Mucosa of descending colon (tissue), 3 donors: Measurements from ENCODE around the gene GPC6. TPM values are rescaled to one million over a fixed set of nuclear protein-coding genes. Genes with fewer than 3 reads are reported as not detected.
A peak's percentile ranks its signal among the peaks of the same experiment; 100 is the strongest.

Experiments used
- ATAC-seq: fragments of 200-7000 bp; cut with Tn5 transposase; one replicate; pipeline ENCODE4 v1.9.1; 2020; ENCODE audit warnings: mild to moderate bottlenecking, moderate library complexity
- DNase-seq, 3 donors: peaks; one replicate each; pipeline ENCODE4 v3.0.0-alpha.2; 2020
- H3K36me3 ChIP-seq: fragments of 200-600 bp; one replicate; pipeline ENCODE4 v1.8.0; 2021; ENCODE audit warnings: low read depth, mild to moderate bottlenecking
- H3K4me1 ChIP-seq: fragments of 200-600 bp; one replicate; pipeline ENCODE4 v1.8.0; 2021; ENCODE audit warnings: low read depth, mild to moderate bottlenecking
- H3K4me3 ChIP-seq: fragments of 200-600 bp; one replicate; pipeline ENCODE4 v1.8.0; 2021; ENCODE audit warnings: mild to moderate bottlenecking
- H3K9me3 ChIP-seq: fragments of 200-600 bp; one replicate; pipeline ENCODE4 v1.8.0; 2021; ENCODE audit warnings: mild to moderate bottlenecking
- intact Hi-C, 2 donors: fragments of 100-400 bp; cut with DNase I in 1 of 2; cut with micrococcal nuclease in 1 of 2; formaldehyde crosslinking; loops; one replicate each; pipeline versions ENCODE4 v1.11.0 to v1.11.1; 2022; cut with DNase I, micrococcal nuclease
- total RNA-seq, 3 donors: library from RNA; stranded (reverse); fragmentation: NEBNext Ultra II Directional in 2 of 3; extraction: Animal tissue kit (Norgen Biotek cat#: 25700) in 2 of 3; gene quantifications; one replicate each; pipeline versions ENCODE4 v1.2.1 to v1.2.4, GENCODE V29; 2021 to 2023
- TF ChIP-seq, protein P1 (sequence below): fragments of 200-600 bp; IDR thresholded peaks from one replicate; pipeline ENCODE4 v1.8.0; 2022; ENCODE audit warnings: antibody characterized with exemption, mild to moderate bottlenecking
- donor health status: DM: no; HTN: no; CAD: no; lungs with moderate emphysema.
- donor health status: DM: no; HTN: no; CAD: no.
- donor health status: DM: no; HTN: yes; CAD: no.

Gene GPC6
- total RNA-seq, 3 donors from 2014 or later = 2.7 to 11.3 (median 7.5) TPM

DNA sequence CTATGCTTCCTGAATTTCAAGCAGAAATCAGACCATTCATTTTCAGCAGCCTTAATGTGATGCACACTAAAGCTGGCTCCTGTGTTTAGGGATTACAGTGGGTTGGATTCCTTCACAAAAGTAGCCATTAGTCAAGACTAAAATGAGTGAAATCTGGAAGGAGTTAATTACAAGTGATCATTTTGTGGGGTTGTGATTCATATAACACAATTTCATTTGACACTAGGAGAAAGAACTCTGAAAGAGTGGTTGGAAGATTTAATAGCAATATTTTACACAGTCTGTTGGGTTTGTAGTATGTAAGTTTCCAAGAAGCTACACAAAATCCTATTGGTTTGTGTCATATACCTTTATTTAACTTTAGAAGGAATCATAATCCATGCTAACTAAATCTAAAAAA is 1015.9 kb downstream of the GPC6 start:
- DNase-seq (no peak), ATAC-seq (no peak)
- TF ChIP-seq, protein P1, sequence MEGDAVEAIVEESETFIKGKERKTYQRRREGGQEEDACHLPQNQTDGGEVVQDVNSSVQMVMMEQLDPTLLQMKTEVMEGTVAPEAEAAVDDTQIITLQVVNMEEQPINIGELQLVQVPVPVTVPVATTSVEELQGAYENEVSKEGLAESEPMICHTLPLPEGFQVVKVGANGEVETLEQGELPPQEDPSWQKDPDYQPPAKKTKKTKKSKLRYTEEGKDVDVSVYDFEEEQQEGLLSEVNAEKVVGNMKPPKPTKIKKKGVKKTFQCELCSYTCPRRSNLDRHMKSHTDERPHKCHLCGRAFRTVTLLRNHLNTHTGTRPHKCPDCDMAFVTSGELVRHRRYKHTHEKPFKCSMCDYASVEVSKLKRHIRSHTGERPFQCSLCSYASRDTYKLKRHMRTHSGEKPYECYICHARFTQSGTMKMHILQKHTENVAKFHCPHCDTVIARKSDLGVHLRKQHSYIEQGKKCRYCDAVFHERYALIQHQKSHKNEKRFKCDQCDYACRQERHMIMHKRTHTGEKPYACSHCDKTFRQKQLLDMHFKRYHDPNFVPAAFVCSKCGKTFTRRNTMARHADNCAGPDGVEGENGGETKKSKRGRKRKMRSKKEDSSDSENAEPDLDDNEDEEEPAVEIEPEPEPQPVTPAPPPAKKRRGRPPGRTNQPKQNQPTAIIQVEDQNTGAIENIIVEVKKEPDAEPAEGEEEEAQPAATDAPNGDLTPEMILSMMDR = no peak
- no peak overlapping the region for H3K4me3 ChIP-seq
- intact Hi-C loops = no loop called here
- H3K4me1 ChIP-seq = no peaks in the 10 kb centered on the region
- peaks cover 7% of the 10 kb centered on the region for H3K9me3 ChIP-seq
- no peaks in the 10 kb centered on the region for H3K36me3 ChIP-seq

DNA sequence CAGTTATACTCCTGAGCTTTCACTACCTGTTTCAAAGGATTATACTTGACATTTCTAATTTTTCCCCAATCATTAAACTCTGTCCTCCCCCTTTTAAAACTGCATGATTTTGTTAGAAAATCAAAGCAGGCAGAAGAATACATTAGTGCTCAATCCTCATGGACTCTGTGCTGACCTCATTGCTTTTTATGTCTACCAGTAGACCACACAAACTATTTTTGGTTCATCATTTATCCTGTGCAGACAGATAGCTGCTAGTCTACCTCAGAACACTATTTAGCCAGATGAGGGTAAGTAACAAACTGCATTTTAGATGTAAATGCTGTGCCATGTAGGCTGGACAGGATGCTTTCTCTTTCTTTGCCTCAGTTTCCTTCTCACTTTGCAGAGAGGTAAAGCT is 1016.9 kb downstream of the GPC6 start:
- Histone ChIP-seq H3K4me3 (no peak overlapping the region), H3K36me3 (no peaks in the 10 kb centered on the region), H3K4me1 (no peaks in the 10 kb centered on the region), H3K9me3 (peaks cover 7% of the 10 kb centered on the region)
- intact Hi-C loops = no loop called here
- DNase-seq (no peak), ATAC-seq (no peak)
- TF ChIP-seq, protein P1 = no peak

DNA sequence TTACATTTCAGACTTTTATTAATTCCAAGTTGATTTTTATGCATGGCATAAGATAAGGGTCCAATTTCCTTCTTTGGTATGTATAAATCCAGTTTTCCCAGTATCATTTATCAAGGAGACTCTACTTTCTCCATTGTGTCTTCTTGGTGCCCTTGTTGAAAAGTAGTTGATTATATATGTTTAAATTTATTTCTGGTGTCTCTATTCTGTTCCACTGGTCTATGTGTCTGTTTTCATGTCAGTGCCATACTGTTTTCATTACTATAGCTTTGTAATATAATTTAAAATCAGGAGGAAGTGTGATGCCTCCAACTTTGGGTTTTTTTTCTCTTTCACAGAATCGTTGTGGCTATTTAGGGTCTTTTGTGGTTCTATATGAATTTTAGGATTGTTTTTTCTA is 1019.9 kb downstream of the GPC6 start:
- Histone ChIP-seq H3K9me3 (peaks cover 7% of the 10 kb centered on the region), H3K36me3 (no peaks in the 10 kb centered on the region), H3K4me3 (no peak overlapping the region), H3K4me1 (no peaks in the 10 kb centered on the region)
- ATAC-seq (no peak), DNase-seq (no peak)
- TF ChIP-seq, protein P1 = no peak
- intact Hi-C loops = no loop called here

DNA sequence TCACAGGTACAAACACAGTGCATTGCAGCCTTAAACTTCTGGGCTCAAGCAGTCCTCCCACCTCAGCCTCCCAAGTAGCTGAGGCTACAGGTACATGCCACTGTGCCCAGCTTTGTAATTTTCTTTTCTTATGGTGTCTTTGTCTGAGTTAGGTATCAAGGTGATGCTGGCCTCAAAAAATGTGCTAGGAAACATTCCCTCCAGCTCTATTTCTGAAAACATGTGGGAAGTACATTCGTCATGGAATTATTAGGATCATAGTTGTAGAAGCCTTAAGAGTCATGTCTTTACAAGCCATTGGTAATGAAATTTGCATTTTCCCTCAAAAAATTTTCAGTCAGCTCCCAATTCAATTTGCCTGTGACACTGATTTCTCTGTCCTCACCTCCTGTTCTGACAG is 1021.3 kb downstream of the GPC6 start:
- no peak overlapping the region for H3K4me3 ChIP-seq
- TF ChIP-seq, protein P1 = no peak
- H3K9me3 ChIP-seq = peaks cover 7% of the 10 kb centered on the region
- ATAC-seq (no peak), DNase-seq (no peak)
- no peaks in the 10 kb centered on the region for H3K36me3 ChIP-seq
- no peaks in the 10 kb centered on the region for H3K4me1 ChIP-seq
- intact Hi-C loops = no loop called here

DNA sequence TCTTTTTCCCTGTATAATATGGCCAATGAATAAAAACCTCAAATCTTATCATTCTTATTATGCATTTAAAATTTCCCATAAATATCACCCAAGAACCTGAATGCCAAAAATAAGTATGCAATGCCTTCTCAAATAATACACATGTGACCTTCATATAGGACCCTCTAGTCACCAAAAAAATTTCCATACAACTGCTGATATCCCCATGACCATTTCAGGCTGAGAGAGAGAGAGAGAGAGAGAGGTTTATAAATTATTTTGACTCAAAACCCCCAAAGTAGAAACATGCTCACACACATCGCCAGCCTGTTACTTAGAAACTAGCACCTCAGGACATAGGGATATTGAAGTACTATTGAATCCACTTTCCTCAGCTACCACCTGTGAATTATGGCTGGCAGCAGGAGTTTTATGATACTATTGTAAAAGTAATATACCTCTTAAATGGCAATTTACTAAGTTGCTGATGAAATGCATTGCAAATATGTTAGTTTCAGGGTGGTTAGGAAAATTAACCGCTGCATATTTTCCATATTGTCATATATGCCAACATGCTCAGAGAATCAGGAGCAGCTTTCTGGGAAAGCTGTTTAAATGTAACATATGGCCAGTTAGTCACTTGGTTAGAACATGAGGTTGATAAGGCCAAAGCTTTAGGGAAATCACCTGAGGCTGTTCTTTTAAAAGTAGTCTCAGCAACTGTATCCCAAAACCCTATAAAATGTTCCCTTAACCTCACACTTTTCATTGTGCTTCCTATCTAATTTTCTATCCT is 1022.0 kb downstream of the GPC6 start:
- Histone ChIP-seq H3K9me3 (peaks cover 7% of the 10 kb centered on the region), H3K36me3 (no peaks in the 10 kb centered on the region), H3K4me1 (no peaks in the 10 kb centered on the region), H3K4me3 (no peak overlapping the region)
- TF ChIP-seq, protein P1 = no peak
- DNase-seq (no peak), ATAC-seq (peak; percentile 67)
- intact Hi-C loops = no loop called here
